Right atrium auricular region (tissue), 2 donors: ENCODE measurements around the gene VAPA. TPM values are rescaled to one million over a fixed set of nuclear protein-coding genes. Genes with fewer than 3 reads are reported as not detected.

Experiments
- DNase-seq: peaks from one replicate; pipeline ENCODE4 v3.0.0-alpha.2; 2019; ENCODE audit warnings: low spot score
- H3K27ac ChIP-seq, 2 donors: fragments of 200-600 bp; sonication (generic); 1 replicate in 1 of 2; 2 replicates in 1 of 2; pipeline ENCODE4 v1.5.1; 2016 to 2019
- H3K27me3 ChIP-seq, 2 donors: fragments of 200-600 bp; sonication (generic); one replicate each; pipeline versions ENCODE4 v1.5.1 to v1.6.0; 2017 to 2019
- H3K36me3 ChIP-seq: fragments of 200-600 bp; sonication (generic); one replicate; pipeline ENCODE4 v1.5.1; 2016
- H3K4me1 ChIP-seq, 2 donors: fragments of 200-600 bp; sonication (generic); one replicate each; pipeline versions ENCODE4 v1.5.1 to v1.6.0; 2017 to 2019
- H3K4me3 ChIP-seq, 2 donors: fragments of 200-600 bp; sonication (generic); 1 replicate in 1 of 2; 2 replicates in 1 of 2; pipeline ENCODE4 v1.5.1; 2017 to 2019; ENCODE audit warnings: mild to moderate bottlenecking in 1 of 2, moderate library complexity in 1 of 2
- H3K9me3 ChIP-seq, 2 donors: fragments of 200-600 bp; sonication (generic); one replicate each; pipeline ENCODE4 v1.5.1; 2019
- CTCF ChIP-seq, 2 donors: fragments of 200-600 bp; sonication (generic); IDR thresholded peaks; one replicate each; pipeline ENCODE4 v1.5.1; 2019; ENCODE audit warnings: antibody characterized with exemption in 2 of 2
- total RNA-seq, 2 donors: library from RNA; depleted of rRNA; stranded (reverse); fragments of >200 nt; gene quantifications; one replicate each; pipeline ENCODE4 v1.1.0, GENCODE V29; 2016

VAPA gene
- total RNA-seq, 2 donors from 2014 or later, result 213 to 227 TPM

GRCh38 chr18:9884090-9884489 lies 29.7 kb upstream of the VAPA start:
- Histone ChIP-seq H3K9me3 (no peaks in the 10 kb centered on the region), H3K4me3 (no peak overlapping the region), H3K36me3 (no peaks in the 10 kb centered on the region), H3K27ac (no peak overlapping the region), H3K27me3 (no peaks in the 10 kb centered on the region), H3K4me1 (no peaks in the 10 kb centered on the region)
- no peak for TF ChIP-seq CTCF (IDR thresholded peaks at IDR 0.05)
- no peak for DNase-seq

DNA sequence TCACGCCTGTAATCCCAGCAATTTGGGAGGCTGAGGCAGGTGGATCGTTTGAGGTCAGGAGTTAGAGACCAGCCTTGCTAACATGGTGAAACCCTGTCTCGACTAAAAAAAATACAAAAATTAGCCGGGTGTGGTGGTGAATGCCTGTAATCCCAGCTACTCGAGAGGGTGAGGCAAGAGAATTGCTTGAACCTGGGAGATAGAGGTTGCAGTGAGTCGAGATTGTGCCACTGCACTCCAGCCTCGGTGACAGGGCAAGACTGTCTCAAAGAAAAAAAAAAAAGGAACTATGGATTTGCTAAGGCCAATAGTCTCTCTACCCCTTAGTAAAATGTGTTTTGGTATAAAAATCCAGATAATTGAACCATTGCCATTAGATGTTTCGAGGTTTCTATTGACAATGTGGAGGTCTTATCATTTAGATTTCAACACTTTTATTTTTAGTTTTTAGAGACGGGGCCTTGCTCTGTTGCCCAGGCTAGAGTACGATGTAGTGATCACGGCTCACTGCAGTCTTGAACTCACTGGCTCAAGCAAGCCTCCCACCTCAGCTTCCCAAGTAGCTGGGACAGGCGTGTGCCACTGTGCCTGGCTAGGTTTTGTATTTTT lies 29.2 kb upstream of the VAPA start:
- H3K4me3 ChIP-seq, result no peak overlapping the region
- DNase-seq, result no peak
- no peaks in the 10 kb centered on the region for H3K27me3 ChIP-seq
- no peaks in the 10 kb centered on the region for H3K9me3 ChIP-seq
- H3K4me1 ChIP-seq, result no peaks in the 10 kb centered on the region
- H3K27ac ChIP-seq, result no peak overlapping the region
- H3K36me3 ChIP-seq, result no peaks in the 10 kb centered on the region
- TF ChIP-seq CTCF (IDR thresholded peaks at IDR 0.05), result no peak

- DNase-seq, result no peak
- no peaks in the 10 kb centered on the region for H3K9me3 ChIP-seq
- H3K27me3 ChIP-seq, result no peaks in the 10 kb centered on the region
- no peaks in the 10 kb centered on the region for H3K36me3 ChIP-seq
- H3K4me3 ChIP-seq, result no peak within 1 kb of the TSS
- no peak for TF ChIP-seq CTCF (IDR thresholded peaks at IDR 0.05)
- no peaks in the 10 kb centered on the region for H3K4me1 ChIP-seq
- no peak within 1 kb of the TSS for H3K27ac ChIP-seq
These were observed 28.4 kb upstream of the VAPA start, which contains the start of gene TXNDC2 for GRCh38 chr18:9885170-9886004. Gene TXNDC2, plus strand, starts transcription at chr18:9885973. Its CDS starts 708 bp downstream, at chr18:9886681.

- Histone ChIP-seq H3K27ac (no peak overlapping the region), H3K36me3 (no peaks in the 10 kb centered on the region), H3K4me3 (no peak overlapping the region), H3K4me1 (no peaks in the 10 kb centered on the region), H3K27me3 (no peaks in the 10 kb centered on the region), H3K9me3 (no peaks in the 10 kb centered on the region)
- no peak for DNase-seq
- no peak for TF ChIP-seq CTCF (IDR thresholded peaks at IDR 0.05)
These were observed 27.8 kb upstream of the VAPA start for GRCh38 chr18:9886005-9886348.

GRCh38 chr18:9887992-9888391 lies 25.8 kb upstream of the VAPA start:
- Histone ChIP-seq H3K9me3 (no peaks in the 10 kb centered on the region), H3K27me3 (no peaks in the 10 kb centered on the region), H3K27ac (no peak overlapping the region), H3K4me1 (no peaks in the 10 kb centered on the region), H3K36me3 (no peaks in the 10 kb centered on the region), H3K4me3 (no peak overlapping the region)
- no peak for TF ChIP-seq CTCF (IDR thresholded peaks at IDR 0.05)
- no peak for DNase-seq
